Retina (tissue), 1 donor: ENCODE data around the gene TFIP11.

Experiments used
- DNase-seq: peaks from one replicate; pipeline ENCODE4 v3.0.0-alpha.2; 2016

TFIP11 gene

DNA sequence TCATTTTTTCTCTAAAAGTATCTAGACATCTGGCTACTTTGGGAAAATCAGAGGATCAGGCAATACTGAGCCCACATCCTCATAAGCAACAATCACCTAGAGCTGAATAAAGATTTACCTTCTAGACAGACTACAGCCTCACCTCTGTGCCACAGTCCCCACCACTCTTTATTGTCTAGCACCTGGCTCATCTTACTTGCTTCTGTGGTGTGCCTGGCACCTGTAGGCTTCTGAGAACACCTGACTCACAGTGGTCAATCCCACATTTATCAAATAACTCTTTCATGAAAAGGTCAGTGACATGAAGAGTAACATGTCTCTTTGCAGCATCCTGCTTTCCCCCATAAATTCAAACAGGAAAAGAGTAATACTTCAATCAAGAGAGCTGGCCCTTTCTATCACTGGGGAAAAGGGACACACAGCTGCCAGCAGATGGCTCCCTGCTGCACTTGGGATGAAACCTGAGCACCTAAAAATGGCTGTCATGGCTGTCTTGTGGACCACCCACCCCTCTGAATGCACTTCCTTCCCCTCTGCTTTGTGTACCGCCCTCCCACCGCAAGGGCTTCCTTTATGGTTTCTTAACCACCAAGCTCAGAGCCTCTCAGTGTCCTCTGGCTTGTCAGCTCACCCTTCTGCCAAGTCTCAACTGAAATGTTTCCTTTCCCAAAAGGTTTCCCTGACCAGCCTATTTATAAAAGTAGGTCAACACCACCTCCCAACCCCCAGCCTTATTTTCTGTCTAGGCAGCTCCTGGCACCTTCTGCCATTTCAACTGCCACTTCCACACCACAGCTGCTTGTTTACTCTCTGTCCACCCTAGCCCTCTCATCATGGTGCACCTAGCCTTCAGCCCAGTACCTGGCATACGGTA, 9.3 kb downstream of the TFIP11 start:
- peak; percentile 55 for DNase-seq

DNA sequence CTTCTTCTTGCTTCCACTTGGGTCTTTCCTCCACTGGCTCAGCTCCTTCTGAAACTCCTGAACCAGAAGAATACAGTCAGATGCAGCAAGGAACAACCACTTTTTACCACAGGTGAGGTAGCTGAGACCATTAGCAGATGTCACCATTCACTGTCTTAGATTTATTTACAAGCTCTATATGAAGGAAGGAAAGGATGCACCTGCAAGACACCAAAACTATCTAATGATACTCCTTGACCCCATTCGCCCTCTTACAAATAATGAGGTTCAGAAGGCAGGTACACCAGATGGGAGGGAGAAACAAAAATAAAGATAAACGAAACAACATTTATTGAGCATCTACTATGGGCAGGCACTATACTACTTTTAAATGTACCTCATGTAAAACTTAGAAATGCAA, 10.3 kb downstream of the TFIP11 start:
- no peak for DNase-seq

DNA sequence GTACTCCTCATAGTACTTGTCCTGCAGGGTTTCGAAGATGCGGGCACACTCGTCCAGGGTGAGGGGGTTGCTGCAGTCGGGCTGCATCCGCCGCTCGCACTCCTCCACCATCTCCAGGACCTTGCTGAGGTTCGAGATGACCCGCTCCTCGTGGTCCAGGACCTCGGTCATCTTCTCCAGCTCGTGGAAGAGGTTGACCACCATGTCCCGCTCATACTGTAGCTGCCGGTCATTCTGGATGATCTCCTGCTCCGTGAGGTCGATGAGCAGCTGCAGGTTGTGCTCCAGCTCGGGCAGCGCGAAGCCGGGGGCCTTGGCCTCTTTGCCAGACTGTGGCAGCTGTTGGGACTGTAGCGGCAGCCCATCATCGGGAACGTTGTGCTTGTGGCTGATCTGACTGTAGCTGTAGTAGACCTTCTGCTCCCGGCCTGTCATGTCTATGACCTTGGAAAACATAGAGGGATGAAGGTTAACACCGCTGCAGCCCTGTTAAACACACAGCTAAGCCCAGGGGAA, 13.0 kb downstream of the TFIP11 start:
- no peak for DNase-seq

DNA sequence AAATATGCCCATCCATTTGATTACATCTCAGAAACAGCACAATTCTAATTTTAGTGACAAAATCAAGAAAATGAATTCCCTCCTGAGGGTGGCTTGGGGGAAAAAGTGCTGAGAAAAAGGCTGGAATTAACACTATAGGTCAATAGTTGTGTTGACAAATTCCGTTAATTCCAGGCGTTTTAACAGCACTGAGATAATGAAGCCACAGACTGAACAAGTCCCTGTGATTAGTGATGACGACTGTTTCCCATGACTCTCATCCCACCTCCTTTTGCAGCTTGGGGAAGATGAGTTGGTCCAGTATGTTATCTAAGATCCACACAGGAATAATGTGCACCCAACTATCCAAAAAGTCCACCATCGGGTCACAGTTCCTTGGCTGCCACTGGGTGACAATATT, 15.8 kb downstream of the TFIP11 start:
- DNase-seq: no peak

DNA sequence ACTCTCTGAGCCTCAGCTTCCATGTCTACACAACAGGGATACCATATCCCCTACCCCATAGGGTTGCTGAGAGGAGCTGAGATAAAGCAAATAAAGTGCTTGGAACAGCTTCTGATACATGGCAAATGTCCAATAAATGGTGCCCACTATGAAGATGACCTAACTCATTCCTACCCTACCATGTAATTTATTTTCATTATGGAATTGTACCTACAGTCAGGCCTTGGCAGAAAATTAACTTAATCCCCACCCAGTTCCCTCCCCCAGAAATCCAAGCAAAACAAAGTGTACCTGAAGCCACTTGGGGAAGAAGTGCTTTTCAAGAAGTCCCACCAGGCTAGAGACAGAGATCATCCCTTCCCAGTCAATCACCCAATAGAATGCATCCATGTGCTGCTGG, 17.8 kb downstream of the TFIP11 start:
- DNase-seq: no peak

DNA sequence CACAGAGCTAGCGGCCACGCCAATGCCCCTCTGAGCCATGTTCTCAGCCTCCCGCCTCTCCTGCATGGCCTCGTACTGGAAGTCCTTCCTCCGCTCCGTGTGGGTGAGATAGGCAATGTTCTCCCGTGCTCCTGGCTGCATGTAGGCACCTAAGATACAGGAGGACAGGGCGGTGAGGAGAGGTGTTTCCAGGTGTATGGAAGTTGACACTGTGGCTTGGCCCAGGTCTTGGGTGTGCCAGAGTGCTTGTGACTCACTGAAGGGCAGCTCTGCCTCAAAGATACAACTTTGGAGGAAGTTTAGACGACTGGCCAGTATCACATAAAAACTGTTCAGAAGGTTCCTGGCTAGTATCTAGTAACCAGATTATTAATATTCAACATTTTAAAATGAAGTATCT, 20.1 kb downstream of the TFIP11 start:
- DNase-seq: no peak

DNA sequence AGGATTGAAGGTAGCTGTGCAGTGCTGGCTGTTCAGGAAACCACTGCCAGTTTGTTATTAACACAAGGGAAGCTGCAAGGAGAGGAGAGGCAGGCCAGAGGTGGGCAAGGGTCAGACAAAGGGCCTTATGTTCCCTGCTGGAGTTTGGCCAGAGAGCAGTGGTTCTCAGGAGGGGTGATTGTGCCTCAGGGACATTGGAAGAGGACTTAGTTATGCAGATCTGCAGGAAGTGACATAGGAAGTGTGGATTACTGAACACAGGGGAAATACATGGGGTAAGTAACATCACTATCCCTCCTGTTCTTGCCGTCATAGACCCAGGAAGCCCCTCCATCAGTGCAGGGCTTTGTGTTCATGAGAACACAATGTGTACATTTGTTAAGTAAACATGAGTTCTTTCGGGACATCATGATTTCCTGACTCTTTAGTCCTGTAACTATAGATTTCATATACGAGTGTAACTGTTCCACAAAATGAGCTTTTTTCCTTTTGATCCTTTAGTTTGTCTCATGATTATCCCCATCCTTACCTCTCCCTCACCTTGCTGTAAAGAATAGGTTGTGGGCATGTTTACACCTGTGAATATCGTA, 22.7 kb downstream of the TFIP11 start:
- DNase-seq: no peak

DNA sequence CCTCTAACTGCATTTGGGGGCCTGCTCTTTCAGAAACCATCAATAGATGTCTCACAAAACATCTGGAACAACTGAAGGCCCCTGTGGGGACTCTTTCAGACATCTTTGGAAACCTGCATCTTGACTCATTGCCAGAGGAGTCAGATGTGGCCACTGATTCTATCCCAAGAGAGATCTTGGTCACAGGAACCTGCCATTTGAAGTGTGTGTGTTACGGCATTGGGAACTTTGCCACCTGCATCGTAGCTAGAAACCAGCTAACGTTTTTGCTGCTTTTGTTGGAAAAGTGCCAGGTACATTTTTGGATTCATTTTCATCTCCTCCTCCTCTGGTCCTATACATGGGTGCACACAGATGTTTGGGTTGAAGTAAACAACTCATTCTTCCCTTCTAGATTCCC, 24.3 kb downstream of the TFIP11 start:
- no peak for DNase-seq

DNA sequence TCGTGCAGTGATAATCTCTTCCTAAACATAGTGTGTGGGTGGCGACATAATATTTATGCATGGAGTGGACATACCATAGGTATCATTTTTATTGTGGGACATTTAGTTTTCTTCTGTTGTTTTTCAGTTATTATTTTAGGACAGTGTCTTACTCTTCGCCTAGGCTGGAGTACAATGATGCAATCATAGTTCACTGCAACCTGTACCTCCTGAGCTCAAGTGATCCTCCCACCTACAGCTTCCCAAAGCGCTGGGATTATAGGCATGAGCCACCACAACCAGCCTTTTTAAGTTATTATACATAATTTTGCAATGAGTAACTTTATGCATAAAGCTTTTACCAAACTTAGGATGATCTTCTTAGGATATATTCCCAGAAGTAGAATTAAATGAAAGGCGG, 25.9 kb downstream of the TFIP11 start:
- DNase-seq: no peak

DNA sequence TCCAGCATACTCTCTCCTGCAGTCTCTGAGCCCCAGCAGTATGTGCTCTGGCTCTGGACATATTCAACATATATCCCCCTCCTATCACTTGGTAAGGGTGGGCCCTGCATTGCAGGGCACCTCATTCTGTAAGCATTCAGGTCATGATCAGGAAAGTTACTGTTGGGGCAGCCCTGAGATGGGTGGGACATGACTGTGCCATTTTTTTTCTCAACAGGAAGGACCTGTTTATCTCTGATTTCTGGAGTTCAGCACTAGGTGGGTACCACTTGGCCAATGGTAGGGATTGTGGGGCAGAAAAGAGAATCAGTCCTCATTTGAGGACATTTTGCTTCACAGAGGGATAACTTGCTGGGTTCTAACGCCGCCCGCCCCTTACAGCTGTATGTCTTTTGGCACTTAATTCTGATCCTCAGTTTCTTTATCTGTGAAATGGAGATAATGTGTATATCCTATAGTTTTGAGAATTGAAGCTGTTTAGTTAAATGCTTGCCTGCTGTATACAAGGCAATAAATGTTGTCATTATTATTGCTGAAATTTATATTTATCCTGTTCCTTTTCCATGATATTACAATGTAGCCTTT, 26.4 kb downstream of the TFIP11 start:
- DNase-seq: no peak

DNA sequence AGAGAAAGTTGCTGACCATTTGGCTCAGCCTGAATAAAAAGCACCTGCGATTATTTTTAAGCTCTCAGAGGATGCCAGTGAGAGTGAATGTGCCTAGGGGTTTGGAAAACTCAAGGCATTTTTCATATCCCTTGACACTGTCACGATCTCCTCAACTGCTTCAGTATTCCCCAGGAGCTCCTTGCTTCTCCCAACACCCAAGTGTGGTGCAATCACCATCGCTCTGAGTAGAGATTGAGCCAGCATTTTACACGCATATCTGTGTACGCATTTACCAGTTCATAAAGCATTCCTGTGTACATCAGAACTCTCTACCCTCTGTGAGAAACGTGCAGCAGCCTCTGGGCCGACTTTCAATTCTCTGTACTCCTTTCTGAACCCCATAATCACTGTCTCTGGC, 27.3 kb downstream of the TFIP11 start:
- DNase-seq: no peak

DNA sequence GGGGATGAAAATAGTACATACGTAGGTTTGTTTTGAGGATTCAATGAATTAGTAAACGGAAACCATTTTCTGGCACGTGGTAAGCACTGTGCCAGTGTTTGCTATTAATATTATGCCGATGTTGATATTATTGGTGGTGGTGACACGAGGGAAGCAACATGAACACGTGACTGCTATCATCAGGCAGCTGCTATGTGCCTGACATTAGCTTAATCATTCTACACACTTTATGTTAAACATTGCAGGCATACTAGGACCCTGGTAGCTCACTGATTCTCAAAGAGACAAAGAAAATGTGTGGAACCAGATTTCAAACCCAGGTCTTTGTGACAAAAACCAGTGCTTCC, 27.9 kb downstream of the TFIP11 start:
- no peak for DNase-seq

DNA sequence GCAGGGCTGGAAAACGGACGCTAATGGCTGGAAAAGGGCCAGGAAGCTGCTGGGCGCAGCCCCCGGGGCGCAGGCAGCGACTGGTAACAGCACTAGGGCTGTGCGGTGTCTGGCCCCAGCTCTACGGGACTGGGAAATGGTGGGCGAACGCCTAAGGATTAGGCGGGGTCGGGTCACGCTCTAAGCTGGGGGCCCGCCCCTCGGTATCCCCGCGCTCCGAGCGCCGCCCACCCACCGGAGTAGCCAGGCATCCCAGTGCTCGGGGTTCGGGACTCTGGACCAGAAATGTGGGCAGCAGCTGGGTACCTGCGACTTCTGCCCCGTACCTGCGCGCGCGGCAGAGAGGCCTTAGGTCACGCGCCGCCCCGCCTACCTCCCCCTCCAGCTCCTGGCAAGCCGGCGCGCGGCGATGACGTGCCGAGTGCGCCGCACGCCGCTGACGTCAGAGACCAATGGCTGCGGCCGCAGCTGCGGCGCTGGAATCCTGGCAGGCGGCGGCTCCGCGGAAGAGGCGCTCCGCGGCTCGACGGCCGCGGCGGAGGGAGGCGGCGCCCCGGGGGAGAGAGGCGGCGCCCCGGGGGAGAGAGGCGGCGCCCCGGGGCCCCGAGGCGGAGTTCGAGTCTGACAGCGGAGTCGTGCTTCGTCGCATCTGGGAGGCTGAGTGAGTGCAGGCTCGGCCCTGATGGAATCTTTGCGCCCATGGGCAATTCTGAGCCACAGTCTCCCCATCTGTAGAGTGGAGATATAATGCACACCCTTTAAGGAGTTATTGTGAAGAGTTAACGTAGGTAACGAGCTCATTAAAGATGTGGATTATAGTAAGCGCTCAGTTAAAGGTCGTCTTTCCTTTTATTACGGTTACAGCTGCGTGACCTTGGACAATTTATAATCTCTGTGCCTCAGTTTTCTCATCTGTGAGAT, 28.6 kb downstream of the TFIP11 start, which contains the start of the genes HPS4 and SRRD:
TSS of gene HPS4 (minus strand) at position 345 of the 921 bp plus-strand sequence. CDS start 2,021 bp downstream, outside the sequence.
TSS of gene SRRD (plus strand) at position 439 of the 921 bp plus-strand sequence. CDS start at position 453, 14 bp downstream.
- DNase-seq: peak; percentile 97

DNA sequence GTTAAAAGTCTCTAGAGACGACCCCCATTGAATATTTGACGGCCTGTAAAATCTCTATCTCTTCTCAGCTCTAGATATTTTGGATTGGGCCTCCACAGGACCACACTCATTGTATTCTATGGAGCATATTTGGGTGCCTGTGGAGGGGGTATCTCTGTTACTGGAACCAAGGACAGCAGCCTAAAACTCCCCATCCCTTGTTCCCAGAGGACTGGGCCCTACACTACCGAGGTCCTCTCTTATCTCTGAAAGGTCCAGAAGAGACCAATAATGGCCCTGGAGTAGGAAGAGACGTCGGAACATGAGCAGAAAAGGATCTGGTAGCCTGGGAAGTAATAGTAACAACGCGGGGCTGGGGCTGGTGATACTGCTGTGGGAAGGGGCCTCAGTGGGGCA, 29.2 kb downstream of the TFIP11 start:
- no peak for DNase-seq

DNA sequence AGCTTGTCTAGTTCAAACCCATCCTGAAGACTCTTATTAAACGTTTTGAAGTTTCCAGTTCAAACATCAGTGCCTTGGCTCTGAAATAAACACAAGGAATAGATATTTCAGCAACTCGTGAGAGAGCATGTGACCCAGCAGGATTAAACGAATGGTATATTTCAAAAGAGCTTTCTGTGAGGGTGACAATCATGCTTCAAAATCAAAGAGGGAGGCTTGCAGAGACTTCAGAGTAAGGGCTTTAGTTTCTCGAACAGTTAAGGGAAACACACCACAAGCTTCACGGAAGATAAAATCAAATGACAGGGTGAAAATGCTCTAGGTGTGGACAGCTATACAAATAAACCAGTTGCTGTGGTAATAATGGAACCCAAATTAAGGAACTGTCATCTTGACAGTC, 30.1 kb downstream of the TFIP11 start:
- DNase-seq: no peak

DNA sequence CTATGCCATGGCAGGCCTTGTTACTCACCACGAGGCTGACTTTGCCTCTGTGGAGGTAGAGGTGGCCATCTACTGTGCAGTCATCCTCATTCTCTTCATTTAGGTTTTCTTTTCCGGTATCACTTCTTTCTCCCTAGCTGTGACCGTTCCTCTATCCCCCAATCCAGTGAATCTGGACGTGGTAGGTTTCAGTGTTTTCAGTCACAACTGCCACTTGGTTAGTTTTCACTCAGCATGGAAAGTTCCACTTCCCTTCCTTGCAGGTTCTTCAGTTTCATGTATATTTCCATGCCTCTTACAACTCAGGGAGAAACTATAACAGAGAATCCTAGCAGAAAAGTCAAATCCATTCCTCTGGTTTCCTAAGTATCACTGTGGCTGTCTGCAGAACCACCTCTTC, 30.6 kb downstream of the TFIP11 start:
- no peak for DNase-seq

DNA sequence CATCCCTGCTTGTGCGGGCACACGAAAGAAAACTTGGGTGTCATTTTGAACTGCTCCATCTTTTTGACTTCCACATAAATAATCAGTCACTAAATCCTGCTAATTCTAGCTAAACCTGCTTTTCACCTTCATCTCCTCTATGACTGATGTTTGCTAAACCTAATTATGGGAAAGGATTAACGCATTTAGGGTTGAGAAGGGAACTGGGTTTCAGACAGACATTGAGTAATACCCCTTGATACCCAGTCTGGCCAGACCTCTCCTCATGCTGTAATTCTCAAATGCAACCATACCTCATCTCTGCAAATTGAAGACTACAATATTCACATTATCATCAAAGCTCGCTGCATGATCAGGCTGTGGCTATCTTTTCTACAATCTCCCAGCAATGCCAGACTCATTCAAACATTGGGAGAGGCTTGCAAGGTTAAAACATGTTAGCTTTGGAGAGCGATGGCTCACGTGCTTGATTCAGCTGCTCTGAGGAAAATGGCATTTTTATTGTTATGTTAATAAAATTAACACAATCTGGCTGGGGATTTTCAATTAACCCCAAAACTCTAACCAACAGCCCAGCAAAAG, 31.1 kb downstream of the TFIP11 start:
- no peak for DNase-seq

DNA sequence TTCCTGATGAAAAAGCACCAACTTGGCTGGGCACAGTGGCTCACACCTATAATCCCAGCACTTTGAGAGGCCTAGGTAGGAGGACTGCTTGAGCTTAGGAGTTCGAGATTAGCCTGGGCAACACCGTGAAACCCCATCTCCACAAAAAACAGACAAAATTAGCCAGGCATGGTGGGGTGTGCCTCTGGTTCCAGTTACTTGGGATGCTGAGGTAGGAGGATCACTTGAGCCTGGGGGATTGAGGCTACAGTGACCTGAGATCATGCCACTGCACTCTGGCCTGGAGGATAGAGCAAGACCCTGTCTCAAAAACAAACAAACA, 31.7 kb downstream of the TFIP11 start:
- no peak for DNase-seq

DNA sequence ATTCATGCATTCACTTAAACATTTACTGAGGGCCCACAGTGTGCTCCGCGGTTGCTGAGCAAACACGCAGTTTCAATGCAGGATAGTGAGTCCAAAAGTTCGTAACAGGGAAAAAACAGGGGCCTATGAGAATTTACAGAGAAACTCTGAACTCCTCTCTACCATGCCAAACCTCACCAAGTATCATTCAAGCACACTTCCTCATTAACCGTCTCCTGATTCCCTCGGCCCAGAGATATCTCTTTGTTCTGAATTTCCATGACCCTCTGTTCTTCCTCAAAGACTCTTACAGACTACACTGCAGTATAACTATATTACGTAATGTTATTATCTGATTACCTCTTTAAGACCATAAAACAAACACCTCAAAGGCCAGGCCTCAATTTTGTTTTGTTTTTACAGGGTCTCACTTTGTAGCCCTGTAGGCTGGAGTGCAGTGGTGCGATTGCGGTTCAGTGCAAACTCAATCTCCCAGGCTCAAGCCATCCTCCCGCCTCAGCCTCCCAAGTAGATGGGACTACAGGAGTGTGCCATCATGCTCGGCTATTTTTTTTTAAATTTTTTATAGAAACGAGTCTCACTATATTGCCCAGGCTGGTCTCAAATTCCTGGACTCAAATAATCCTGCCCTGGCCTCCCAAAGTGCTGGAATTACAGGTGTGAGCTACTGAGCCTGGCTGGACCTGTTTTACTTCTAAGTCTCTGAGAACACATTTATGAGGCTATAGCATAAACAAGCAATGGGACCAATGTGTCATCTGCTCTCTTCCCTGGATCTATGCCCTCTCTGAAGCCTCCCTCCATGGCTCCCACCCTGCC, 32.3 kb downstream of the TFIP11 start:
- no peak for DNase-seq

DNA sequence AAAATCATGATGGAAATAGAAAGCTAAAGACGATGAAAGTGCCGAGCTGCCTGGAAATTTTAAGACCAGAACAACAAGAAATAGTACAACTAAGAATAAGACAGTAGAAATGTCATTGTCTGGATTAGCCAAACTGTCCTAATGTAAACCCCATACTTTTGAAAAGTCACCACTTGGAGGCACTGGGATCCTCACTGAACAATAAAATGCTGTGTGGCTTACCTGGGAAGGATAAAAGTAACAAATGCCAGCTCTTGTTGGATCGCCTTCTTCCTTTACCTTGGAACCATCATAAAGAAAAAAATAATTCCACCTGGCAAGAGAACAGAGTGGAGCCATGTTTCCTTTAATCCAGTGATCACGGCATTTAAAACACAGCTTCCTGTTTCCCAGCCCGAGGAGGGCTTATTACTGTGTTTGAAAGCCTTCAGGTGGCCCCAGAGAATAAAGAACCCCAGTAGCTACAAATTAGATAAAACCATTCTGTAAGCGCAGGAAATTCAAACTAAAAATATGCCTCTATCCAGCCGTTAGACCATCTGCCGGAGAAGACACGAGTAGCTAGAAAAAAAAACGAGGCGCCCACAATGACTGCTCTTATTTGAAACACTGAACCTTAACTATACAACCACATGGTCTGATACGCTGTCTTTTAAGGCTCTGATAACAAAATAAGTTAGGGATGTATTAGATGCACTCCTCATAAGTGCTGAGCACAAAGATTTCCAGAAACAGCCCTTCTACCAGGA, 33.1 kb downstream of the TFIP11 start:
- no peak for DNase-seq

DNA sequence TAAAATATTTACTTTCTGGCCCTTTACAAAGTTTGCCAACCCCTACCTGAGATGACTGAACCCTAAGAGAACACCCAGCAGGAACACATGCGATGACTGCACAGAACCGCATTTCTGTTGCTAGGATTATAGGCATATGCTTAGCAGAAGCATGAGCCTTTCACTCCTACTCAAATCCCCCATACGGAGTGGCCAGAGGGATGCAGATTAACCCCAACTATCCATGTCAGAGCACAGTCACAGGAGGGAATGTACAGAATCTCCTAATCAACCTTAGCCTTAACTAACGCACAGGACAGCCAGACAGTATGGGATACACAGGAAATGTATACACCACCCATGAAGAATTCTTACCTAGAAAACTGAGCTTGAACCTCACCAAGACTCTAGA, 34.9 kb downstream of the TFIP11 start:
- no peak for DNase-seq
